ENCODE results near the gene ADIPOQ. TPM values are rescaled to one million over a fixed set of nuclear protein-coding genes. Genes with fewer than 3 reads are reported as not detected.
A peak's percentile ranks its signal among the peaks of the same experiment; 100 is the strongest.
"Not testable (repeated sequence)": the region's sequence is repeated elsewhere in the genome, so short reads cannot be mapped to it uniquely, and the experiment has no call there.

Gene ADIPOQ
- total RNA-seq, 1 donor from 2014 or later: 0.15 TPM

GRCh38 chr3:186815435-186815834, 27.1 kb upstream of the ADIPOQ start:
- Mint-ChIP-seq H3K36me3 (ENCODE audit: unreplicated experiment) (peaks cover 4% of the 10 kb centered on the region), H3K27ac (ENCODE audit: unreplicated experiment) (no peak overlapping the region), H3K4me3 (ENCODE audit: unreplicated experiment) (no peak overlapping the region), H3K27me3 (ENCODE audit: unreplicated experiment) (no peaks in the 10 kb centered on the region), H3K9me3 (ENCODE audit: unreplicated experiment) (peaks cover 8% of the 10 kb centered on the region), H3K4me1 (ENCODE audit: low read depth, unreplicated experiment) (peaks cover 16% of the 10 kb centered on the region)
- TF ChIP-seq, protein P1, sequence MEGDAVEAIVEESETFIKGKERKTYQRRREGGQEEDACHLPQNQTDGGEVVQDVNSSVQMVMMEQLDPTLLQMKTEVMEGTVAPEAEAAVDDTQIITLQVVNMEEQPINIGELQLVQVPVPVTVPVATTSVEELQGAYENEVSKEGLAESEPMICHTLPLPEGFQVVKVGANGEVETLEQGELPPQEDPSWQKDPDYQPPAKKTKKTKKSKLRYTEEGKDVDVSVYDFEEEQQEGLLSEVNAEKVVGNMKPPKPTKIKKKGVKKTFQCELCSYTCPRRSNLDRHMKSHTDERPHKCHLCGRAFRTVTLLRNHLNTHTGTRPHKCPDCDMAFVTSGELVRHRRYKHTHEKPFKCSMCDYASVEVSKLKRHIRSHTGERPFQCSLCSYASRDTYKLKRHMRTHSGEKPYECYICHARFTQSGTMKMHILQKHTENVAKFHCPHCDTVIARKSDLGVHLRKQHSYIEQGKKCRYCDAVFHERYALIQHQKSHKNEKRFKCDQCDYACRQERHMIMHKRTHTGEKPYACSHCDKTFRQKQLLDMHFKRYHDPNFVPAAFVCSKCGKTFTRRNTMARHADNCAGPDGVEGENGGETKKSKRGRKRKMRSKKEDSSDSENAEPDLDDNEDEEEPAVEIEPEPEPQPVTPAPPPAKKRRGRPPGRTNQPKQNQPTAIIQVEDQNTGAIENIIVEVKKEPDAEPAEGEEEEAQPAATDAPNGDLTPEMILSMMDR (IDR thresholded peaks at IDR 0.05; ENCODE audit: partially characterized antibody, unreplicated experiment): no peak
- DNase-seq: no peak

- DNase-seq: no peak
- Mint-ChIP-seq H3K4me3 (ENCODE audit: unreplicated experiment) (no peak overlapping the region), H3K4me1 (ENCODE audit: low read depth, unreplicated experiment) (peaks cover 16% of the 10 kb centered on the region), H3K27me3 (ENCODE audit: unreplicated experiment) (no peaks in the 10 kb centered on the region), H3K9me3 (ENCODE audit: unreplicated experiment) (peaks cover 7% of the 10 kb centered on the region), H3K36me3 (ENCODE audit: unreplicated experiment) (peaks cover 4% of the 10 kb centered on the region), H3K27ac (ENCODE audit: unreplicated experiment) (no peak overlapping the region)
- TF ChIP-seq, protein P1 (IDR thresholded peaks at IDR 0.05; ENCODE audit: partially characterized antibody, unreplicated experiment): no peak
Observed at GRCh38 chr3:186818516-186818915, 24.0 kb upstream of the ADIPOQ start.

- Mint-ChIP-seq H3K4me3 (ENCODE audit: unreplicated experiment) (no peak overlapping the region), H3K4me1 (ENCODE audit: low read depth, unreplicated experiment) (peaks cover 12% of the 10 kb centered on the region), H3K36me3 (ENCODE audit: unreplicated experiment) (peaks cover 2% of the 10 kb centered on the region), H3K27ac (ENCODE audit: unreplicated experiment) (no peak overlapping the region), H3K27me3 (ENCODE audit: unreplicated experiment) (no peaks in the 10 kb centered on the region), H3K9me3 (ENCODE audit: unreplicated experiment) (peaks cover 3% of the 10 kb centered on the region)
- DNase-seq: no peak
- TF ChIP-seq, protein P1 (IDR thresholded peaks at IDR 0.05; ENCODE audit: partially characterized antibody, unreplicated experiment): no peak
Observed at GRCh38 chr3:186818956-186819355, 23.6 kb upstream of the ADIPOQ start.

DNA sequence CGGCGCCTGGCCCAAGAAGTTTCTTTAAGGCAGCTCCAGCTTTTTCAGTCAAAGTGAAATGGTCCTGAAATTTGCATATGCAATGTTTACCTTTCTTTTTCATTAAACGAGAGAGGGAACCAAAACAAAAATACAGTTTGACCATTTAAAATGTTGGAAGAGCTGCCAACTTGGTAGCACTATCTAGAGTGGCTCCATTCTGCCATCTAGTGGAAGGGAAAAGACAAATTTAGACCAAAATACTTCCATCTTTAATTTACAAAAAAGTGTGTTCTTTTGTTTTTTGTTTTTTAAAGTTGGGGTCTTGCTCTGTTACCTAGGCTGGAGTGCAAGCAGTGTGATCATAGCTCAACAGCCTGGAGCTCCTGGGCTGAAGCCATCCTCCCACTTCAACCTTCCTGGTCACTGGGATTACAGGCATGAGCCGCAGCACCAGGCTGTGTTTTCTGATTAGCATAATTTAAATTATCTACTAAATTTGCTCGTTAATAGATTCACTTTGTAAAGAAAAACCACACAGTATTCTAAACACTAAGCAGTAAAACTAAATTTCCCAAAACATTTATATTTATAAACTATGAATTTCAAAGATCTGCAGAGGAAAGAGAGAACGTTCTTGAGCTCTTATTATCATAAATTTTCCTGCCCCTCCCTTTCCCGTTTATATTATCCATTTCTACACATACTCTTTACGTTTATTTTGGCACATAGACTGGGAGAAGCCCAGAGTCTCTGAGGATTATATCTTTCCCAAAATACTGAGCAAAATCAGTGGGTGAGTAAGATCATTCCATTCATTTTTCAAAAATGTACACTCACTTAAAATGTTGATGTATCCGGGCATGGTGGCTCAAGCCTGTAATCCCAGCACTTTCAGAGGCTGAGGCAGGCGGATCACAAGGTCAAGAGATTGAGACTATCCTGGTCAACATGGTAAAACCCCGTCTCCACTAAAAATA, 20.8 kb upstream of the ADIPOQ start:
- Mint-ChIP-seq H3K4me3 (ENCODE audit: unreplicated experiment) (no peak overlapping the region), H3K27me3 (ENCODE audit: unreplicated experiment) (peaks cover 4% of the 10 kb centered on the region), H3K36me3 (ENCODE audit: unreplicated experiment) (no peaks in the 10 kb centered on the region), H3K4me1 (ENCODE audit: low read depth, unreplicated experiment) (peaks cover 27% of the 10 kb centered on the region), H3K27ac (ENCODE audit: unreplicated experiment) (no peak overlapping the region), H3K9me3 (ENCODE audit: unreplicated experiment) (peaks cover 1% of the 10 kb centered on the region)
- TF ChIP-seq, protein P1 (IDR thresholded peaks at IDR 0.05; ENCODE audit: partially characterized antibody, unreplicated experiment): peak; percentile 69
- no peak for DNase-seq

- H3K4me3 Mint-ChIP-seq (ENCODE audit: unreplicated experiment); H3K27me3 Mint-ChIP-seq (ENCODE audit: unreplicated experiment); H3K9me3 Mint-ChIP-seq (ENCODE audit: unreplicated experiment); DNase-seq; H3K36me3 Mint-ChIP-seq (ENCODE audit: unreplicated experiment); H3K27ac Mint-ChIP-seq (ENCODE audit: unreplicated experiment): not testable (repeated sequence)
- peaks cover 27% of the 10 kb centered on the region for H3K4me1 Mint-ChIP-seq (ENCODE audit: low read depth, unreplicated experiment)
Observed at GRCh38 chr3:186822388-186822759, 20.1 kb upstream of the ADIPOQ start.

Data from glutamatergic neuron (in vitro differentiated cells).